ENCODE data around the gene RALGPS1.

The RALGPS1 gene, protein sequence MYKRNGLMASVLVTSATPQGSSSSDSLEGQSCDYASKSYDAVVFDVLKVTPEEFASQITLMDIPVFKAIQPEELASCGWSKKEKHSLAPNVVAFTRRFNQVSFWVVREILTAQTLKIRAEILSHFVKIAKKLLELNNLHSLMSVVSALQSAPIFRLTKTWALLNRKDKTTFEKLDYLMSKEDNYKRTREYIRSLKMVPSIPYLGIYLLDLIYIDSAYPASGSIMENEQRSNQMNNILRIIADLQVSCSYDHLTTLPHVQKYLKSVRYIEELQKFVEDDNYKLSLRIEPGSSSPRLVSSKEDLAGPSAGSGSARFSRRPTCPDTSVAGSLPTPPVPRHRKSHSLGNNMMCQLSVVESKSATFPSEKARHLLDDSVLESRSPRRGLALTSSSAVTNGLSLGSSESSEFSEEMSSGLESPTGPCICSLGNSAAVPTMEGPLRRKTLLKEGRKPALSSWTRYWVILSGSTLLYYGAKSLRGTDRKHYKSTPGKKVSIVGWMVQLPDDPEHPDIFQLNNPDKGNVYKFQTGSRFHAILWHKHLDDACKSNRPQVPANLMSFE

DNA sequence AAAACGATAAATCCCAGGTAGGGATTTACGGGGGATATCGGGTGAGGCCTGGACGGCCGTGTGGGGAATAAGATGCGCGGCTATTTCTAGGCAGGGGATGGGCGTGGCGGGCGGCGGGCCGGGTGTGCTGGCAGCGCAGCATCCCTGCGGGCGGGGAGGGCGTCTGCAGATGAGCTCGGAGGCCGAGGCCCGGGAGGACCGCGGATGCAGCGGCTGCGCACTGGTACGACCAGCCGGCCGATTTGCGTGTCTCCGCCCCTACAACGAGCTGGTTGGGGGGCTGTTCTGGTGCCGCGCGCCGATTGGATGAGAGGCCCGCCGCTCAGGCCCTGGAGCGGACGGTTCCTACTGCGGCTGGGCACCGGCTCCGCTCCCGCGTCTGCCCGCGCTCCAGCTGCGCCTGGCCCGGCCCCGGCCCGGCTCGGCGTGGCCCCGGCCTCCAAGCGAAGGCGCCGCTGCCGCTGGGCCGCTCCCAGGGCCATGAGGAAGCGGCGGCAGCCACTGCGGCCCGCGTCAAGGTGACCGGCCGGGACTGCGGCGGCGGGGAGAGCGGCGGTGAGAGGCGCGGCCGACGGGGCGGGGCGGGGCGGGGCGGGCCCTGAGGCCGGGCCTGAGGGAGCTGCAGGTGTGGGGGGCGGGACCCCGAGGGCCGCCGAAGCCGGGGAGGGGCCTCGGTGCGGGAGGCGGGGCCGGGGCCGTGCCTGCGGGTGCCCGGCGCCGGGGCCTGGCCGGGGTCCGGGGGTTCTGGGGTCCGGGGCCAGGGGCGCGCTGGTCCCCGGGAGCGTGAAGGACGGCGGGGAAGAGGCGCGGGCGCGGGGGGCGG, at the start of gene RALGPS1:
RALGPS1 (plus strand) TSS at position 325 of the 823 bp plus-strand sequence. CDS start 47,508 bp downstream, outside the sequence.
- DNase-seq: peak; percentile 93

DNA sequence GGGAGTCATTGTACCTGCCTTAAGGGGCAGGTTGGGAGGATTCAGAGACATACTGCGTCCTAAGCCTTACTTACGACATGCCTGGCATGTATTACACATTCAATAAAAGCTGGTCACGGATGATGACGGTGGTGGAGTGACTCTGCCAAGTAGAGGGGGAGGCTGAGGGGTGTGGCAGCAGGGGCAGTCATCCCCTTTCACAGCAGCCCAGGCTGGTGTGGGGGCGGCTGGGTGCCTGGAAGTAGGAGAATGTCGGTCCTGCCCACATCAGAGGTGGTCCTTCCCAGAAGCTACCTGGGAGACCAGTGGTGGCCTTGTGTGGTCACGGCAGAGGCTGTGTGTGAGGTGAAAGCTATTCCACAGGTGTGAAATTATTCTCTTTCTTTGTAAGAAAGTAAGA, 45.2 kb upstream of the RALGPS1 start:
- no peak for DNase-seq

DNA sequence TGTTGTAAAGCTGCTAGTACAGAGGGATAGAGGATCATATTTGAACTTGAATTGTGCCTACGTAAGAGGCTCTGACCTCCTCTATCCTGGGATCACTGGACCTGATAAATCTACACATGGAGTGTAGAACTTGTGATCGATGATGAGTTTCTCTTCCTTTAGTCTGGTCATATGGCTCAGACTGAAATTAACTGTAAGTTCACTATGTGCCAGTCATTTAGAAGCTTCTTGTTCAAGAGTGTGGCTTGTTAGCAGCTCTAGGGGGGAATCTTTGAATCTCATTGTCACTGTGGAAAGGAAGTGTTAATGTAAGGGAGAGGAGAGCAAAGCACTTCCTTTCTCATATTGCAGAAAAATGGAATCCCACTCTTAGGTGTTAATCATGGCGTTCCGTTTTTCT, 42.1 kb upstream of the RALGPS1 start:
- no peak for DNase-seq

DNA sequence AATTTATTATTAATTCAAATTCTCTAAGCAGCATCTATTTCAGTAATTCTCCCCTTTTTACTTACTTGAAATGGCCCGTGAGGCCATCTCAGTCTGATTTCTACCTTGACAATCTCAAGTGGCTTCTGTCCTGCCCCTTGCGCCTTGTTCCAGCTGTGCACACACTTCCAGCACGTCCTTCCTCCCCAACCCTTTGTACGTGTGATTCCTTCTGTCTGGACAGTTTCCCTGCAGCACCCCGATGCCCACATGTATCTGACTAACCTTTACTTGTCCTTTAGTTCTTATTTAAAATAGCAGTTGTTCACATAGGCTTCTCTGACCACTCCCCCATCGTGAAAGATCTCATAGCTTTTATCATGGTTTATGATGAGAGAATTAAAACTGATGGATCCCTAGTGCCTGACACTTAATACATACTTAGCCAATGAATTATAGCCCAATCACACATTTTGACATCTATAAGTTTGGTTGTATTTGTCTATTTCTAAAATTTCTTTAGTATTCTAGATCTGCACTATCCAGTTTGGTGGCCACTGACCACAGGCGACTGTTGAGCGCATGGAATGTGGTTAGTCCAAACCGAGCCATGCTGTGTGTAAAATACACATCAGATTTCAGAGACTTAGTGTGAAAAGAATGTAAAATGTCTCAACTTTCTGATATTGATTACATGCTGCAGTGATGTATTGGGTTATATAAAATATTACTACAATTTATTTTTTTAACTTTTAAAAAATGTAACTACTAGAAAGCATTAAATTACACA, 39.9 kb upstream of the RALGPS1 start:
- no peak for DNase-seq

DNA sequence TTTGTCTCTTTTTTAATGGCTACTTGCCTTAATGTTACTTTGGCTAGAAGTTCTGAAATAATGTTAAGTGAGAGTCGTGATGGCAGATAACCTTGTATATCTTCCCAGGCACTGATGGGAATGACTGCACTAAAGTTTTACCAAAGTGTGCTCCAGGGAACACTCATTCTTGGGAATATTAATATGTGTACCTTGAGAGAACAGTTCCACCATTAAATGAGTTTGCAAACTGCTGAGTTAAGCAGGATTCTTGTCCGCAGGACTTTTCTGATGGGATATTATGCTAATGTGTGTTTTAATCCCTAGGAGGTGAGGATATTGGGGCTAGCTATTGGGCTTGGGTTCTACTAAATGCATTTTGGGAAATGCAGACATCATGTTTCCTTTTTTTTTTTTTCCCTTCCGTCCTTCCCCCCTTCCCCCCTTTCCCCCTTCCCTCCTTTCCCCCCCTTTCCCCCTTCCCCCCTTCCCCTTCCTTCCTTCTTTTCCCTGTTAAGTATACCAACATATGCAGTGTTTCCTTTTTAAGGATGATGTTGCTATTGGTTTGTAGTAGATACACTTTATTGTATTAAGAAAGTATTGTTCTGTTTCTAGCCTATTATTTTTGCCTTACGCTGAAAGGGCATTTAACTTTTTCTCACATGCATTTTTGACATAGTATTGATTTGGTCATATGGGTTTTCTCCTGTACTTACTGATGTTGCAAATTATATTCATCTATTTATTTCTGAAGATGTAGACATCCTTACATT, 38.6 kb upstream of the RALGPS1 start:
- no peak for DNase-seq

DNA sequence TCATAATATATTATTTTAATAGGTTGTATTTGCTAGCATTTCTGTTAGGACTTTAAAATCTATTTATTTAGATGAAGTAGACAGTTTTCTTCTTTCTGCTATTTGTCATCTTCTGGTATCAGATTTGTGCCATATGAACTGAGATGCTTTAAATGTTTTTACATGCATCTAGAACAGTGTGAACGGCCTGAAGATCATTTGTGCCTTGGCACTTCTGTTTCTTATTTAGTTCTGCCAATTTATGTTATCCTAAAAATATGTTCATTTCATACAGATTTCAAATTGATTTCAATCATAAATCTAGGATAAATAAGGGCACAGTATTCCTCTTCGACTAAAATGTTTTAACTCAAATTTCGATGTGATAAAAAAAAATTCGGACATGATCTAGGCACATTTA, 38.1 kb upstream of the RALGPS1 start:
- no peak for DNase-seq

DNA sequence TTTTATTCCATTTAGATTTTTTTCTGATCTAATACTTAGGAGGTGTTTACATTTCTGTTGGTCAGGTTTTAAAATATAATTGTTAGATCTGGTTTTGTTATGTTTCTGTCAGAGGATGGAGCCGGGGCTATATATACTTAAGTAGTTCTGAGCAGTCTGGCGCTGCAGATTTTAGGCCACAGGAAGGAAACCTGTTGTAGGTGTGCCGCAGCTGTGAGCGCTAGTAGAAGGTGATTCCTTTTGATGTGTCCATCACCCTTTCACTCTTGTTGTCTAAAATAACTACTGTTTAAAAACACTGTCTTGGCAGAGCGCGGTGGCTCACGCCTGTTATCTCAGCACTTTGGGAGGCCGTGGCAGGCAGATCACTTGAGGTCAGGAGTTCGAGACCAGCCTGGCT, 37.2 kb upstream of the RALGPS1 start:
- no peak for DNase-seq

DNA sequence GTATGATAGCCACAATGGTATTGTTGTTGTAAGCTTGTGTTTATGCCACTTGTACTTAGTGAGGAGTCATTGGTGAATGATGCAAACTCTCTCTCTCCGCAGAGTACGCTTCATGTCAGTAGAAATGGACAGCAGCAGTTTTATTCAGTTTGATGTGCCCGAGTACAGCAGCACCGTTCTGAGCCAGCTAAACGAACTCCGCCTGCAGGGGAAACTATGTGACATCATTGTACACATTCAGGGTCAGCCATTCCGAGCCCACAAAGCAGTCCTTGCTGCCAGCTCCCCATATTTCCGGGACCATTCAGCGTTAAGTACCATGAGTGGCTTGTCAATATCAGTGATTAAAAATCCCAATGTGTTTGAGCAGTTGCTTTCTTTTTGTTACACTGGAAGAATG, 35.3 kb upstream of the RALGPS1 start:
- DNase-seq: no peak

DNA sequence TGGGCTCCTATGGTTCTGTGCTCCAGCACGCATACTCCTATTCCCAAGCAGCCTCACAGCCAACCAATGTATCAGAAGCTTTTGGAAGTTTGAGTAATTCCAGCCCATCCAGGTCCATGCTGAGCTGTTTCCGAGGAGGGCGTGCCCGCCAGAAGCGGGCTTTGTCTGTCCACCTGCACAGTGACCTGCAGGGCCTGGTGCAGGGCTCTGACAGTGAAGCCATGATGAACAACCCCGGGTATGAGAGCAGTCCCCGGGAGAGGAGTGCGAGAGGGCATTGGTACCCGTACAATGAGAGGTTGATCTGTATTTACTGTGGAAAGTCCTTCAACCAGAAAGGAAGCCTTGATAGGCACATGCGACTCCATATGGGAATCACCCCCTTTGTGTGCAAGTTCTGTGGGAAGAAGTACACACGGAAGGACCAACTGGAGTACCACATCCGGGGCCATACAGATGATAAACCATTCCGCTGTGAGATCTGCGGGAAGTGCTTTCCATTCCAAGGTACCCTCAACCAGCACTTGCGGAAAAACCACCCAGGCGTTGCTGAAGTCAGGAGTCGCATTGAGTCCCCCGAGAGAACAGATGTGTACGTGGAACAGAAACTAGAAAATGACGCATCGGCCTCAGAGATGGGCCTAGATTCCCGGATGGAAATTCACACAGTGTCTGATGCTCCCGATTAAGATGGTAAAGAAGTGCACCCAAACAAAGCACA, 34.2 kb upstream of the RALGPS1 start:
- DNase-seq: no peak

DNA sequence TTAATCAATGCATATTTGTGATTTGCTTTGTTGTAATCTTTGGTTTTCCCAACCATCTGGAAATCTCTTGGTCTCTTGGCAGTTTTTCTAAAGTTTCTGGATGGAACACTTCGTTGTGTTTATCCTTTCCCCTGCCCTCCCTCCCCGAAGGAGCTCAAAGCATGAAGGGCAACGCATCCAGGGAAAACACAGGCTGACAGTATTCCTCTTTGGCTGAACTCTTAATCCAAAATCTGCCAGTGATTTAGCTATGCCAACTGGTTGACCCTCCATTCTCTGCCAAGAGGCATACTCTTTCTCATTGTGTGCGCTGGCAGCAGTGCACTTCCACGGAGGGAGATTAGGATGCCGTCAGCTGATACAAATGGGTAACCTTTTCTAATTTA, 33.6 kb upstream of the RALGPS1 start:
- DNase-seq: no peak

DNA sequence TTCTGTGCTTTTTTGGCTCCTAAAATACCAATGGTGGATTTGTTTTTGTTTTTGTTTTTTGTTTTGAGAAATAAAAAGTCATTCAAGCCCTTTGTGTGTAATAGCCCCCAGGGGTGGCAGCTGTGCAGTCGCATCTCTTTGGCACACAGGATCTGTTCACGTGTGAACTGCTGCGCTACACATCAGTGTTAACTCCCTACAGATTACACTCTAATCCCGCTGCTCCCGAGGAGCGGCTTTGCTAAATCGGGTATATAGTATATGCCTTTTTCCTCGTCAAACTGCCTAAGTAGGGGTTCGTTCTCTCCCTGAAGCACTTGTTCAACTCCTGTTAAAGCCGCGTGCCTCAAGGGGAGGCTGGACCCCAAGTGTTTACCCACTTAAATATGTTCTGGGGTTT, 31.8 kb upstream of the RALGPS1 start:
- DNase-seq: no peak

DNA sequence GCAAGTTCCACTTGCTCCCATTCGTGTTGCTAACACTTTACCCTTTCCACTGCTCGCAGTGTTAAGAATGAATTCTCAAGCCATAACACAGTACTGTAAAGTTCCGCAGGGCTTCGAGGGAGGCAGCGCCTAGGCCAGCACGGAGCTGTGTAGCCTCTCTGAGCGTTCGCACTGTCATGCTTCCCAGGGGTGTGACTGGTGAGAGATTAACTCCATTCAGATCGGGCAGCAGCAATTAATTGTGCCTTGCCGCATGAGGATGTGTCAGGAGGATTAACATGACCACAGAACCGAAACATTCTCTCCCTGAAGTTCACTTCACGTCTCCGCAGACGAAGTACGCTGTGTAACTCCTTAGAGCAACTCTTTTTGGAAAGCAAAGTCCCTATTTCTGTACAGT, 30.9 kb upstream of the RALGPS1 start:
- no peak for DNase-seq

DNA sequence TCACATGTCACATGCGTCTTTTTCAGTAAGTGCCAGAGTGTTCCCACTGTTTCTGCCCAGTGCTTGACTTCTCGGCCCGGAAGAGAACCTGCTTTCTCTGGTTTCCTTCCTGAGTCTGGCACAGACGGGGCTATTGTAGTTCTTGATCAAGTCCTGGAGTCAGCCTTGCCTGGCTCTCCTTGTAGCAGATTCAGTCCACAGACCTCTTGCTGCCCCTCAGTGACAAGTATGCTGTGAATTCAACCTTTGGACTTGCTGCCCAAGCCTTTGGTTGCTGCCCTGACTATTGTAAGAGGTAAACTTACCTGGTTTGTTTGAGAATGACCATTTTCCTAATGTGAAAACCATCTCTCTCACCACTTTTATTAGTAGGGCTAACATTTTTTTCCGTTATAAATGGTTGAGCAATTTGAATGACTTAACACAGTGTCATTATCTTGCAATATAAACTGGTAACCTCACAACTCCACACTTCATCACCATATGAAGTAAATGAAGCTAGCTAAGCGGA, 29.4 kb upstream of the RALGPS1 start:
- no peak for DNase-seq

DNA sequence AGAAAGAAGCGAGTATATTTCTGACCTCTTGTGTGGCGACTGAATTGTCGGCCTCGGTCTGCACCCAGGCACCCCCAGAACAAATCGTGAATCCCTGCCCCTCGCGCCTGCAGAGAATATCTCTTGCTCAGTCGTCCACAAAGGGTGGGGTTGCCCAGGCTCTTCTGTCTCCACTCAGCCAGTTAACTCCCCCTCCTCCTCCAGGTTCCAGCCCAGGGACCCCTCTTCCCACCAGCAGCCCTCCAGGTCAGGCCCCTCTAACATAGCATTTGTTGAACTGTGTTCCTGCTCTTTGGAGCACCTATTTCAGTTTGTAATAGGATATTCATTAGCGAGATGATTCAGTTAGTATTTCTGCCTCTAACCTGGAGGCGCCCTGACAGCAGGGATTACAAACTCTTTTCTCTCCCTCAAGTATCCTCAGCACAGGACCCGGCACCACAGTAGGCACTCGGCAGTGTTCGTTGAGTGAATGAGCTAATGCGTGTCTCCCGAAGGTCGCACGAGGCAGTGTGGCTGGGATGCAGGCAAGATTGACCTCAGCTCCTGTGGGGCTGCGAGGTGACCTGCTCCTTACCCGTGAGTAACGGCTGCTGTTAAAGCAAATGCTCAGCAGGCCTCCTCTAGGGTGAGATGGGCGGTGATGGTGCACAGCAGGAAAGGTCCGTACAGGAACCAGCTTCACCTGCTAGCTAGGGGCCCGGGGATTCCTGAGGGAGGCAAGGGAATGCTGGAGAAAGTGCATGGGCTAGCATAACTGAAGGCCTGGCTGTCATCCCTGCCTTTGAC, 28.4 kb upstream of the RALGPS1 start:
- DNase-seq: no peak

DNA sequence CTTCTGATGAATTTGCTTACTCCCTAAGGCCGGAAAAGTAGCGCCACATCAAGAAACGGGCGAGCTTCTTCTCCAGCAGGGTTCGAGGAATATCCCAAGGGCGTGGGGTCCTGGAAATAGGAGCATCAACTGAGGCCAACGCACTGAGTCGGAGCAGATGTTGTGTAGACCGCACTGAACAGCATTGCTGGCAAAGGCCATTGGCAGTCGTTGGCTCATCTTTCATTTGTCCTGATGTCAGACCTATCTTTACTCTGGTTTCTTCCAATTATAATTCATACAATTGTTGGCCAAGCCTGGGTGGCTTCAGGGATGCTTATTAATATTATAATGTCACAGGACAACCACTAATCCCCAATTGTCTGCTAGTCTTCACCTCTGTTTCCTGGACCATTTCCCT, 27.7 kb upstream of the RALGPS1 start:
- no peak for DNase-seq

DNA sequence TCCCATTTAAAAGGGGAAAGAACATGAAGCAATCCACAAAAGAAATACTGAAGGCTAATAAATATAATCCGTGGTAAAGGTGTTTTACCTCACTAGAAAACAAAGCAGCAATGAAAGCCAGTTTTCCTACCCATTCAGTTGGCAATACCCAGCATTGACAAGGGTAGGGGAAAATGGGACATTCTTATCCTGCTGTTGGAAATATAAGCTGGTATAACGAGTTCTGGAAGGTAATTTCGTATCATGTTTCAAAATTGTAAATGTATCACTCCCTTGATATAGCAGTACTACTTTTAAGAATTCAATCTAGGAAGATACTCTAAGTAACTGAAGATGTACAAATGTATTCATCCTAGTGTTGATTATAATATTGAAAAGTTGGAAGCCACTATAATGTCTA, 22.9 kb upstream of the RALGPS1 start:
- DNase-seq: no peak

DNA sequence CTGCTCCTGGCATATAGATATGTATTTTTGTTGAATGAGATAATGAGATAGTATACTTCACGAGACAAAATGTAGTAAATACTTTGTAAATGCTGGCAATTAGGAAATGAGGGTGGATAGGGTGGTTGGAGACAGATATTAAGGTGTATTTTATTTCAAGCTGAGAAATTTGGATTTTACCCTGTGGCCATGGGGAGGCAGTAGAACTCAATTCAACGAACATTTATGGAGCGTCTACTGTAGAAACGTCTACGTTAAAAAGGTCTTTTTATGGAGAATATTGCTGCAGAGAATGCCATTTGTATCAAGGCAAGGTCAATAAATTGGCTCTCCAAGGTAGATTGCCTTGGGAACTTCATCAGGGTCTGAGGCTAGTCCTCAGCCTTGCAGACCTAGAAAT, 21.5 kb upstream of the RALGPS1 start:
- no peak for DNase-seq

DNA sequence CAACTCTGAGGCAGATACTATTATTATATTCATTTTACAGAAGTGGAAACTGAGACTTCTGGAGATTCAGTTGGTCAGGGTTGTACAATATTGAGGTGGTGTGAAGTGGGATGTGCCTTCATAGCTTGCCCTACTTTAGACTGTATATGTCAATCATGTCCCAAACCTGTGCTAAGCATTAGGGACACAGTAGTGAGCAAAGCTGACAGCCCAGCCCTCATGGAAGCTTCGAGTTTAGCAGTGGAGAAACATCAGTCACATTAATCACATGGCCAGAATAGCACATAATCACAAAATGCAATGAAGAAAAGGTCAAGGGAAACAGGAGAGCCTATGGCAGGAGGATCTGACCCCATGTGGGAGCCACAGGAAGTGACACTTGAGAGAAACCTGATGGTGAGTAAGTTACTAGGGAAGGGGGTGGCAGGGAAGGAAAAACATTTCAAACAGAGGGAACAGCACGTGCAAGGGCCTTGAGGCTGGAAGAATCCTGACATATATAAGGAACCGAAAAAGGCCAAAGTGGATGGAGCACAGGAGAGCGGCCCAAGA, 20.5 kb upstream of the RALGPS1 start:
- no peak for DNase-seq

DNA sequence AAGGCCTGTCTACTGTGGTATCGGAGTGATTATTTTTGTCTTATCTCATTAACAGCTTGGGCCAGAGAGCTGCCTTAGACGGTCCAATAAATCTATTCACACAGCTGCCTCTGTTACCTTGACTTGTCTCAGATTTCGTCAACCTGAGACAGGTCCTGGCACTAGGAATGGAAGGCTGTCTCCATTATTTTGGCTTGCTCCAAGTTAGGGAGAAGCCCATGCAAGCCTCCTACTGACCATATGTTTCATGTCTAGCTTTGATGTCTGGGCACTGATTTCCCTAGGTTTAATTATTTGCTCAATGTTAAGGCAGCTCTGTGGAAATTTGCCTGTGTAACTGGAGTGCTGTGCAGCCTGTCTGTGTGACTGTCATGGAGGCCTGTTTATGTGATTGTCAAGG, 12.4 kb upstream of the RALGPS1 start:
- no peak for DNase-seq

DNA sequence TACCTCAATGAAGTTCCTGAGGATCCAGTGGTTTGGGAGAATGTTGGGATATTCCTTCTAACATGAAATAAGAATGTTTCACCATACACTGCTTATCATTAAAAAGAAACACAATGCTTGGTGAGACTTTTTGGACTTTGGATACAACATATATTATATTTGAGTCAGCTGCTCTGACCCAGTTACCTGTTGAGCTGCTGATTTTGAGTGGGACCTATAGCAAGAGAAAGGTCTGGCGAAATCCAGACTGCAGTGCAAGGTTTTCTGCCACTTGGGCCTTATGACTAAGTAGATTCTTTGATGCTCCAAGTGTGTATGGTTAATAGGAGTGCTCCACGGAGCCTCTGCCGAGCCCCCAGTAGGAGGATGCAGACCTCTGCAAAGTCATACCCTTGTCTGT, 10.0 kb upstream of the RALGPS1 start:
- DNase-seq: no peak
